B cell (primary cell): ENCODE results near the gene MRAP2. TPM values are rescaled to one million over a fixed set of nuclear protein-coding genes. Genes with fewer than 3 reads are reported as not detected.

Experiments
- ATAC-seq: fragments of 200-7000 bp; cut with Tn5 transposase; one replicate; pipeline ENCODE4 v1.10.0; 2021; ENCODE audit warnings: low read depth, mild to moderate bottlenecking, moderate number of reproducible peaks, moderate library complexity
- CTCF ChIA-PET: fragments of 350-600 bp; sonication (Branson Sonifier 250); formaldehyde crosslinking; loops from one replicate; lab custom pipeline; 2021; ENCODE audit warnings: antibody characterized with exemption, inconsistent platforms; lab: Charles Lee
- POLR2A ChIA-PET: fragments of 350-600 bp; sonication (Branson Sonifier 250); formaldehyde crosslinking; loops from one replicate; lab custom pipeline; 2021; ENCODE audit warnings: antibody characterized with exemption; lab: Charles Lee
- DNase-seq: peaks from one replicate; pipeline ENCODE4 v3.0.0; 2013
- H2AFZ ChIP-seq: 2 replicates; pipeline ENCODE4 v1.6.1; 2012; ENCODE audit warnings: mild to moderate bottlenecking, low read depth, low read length; ENCODE audit not compliant: insufficient read depth, poor library complexity, severe bottlenecking
- H3K27ac ChIP-seq, 2 donors: 1 replicate in 1 of 2; 2 replicates in 1 of 2; pipeline ENCODE4 v1.5.1; 2012 to 2013; ENCODE audit warnings: low read length in 2 of 2, mild to moderate bottlenecking in 2 of 2, moderate library complexity in 1 of 2
- H3K27me3 ChIP-seq, 4 experiments: fragments of 200-600 bp in 1 of 4; sonication (generic) in 1 of 4; replicated peaks in 1 of 4; 1 replicate in 2 of 4; 2 replicates in 2 of 4; pipeline versions ENCODE4 v1.6.1 to v1.7.0; 2013 to 2016; ENCODE audit warnings: low read length in 3 of 4, mild to moderate bottlenecking in 2 of 4, mixed read lengths in 1 of 4, moderate library complexity in 1 of 4; ENCODE audit not compliant: insufficient read depth in 4 of 4, control insufficient read depth in 3 of 4; ENCODE audit errors: control extremely low read depth in 1 of 4
- H3K36me3 ChIP-seq, 2 experiments: replicated peaks in 1 of 2; 1 replicate in 1 of 2; 2 replicates in 1 of 2; pipeline versions ENCODE4 v1.6.1 to v1.7.1; 2013; ENCODE audit warnings: low read length in 1 of 2; ENCODE audit not compliant: insufficient read depth in 2 of 2, control insufficient read depth in 1 of 2; ENCODE audit errors: control extremely low read depth in 1 of 2, extremely low read depth in 1 of 2
- H3K4me1 ChIP-seq, 2 donors: fragments of 200-600 bp in 1 of 2; sonication (generic) in 1 of 2; 1 replicate in 1 of 2; 2 replicates in 1 of 2; pipeline versions ENCODE4 v1.5.1 to v1.6.1; 2013 to 2017; ENCODE audit warnings: low read length in 2 of 2; ENCODE audit not compliant: control insufficient read depth in 2 of 2, insufficient read depth in 2 of 2
- H3K4me2 ChIP-seq: replicated peaks from 2 replicates; pipeline ENCODE3; 2012; ENCODE audit warnings: mild to moderate bottlenecking, low read depth, low read length; ENCODE audit not compliant: poor library complexity, severe bottlenecking
- H3K4me3 ChIP-seq, 5 experiments: fragments of 200-600 bp in 1 of 5; sonication (generic) in 1 of 5; 1 replicate in 3 of 5; 2 replicates in 2 of 5; pipeline versions ENCODE4 v1.5.1 to v1.7.0; 2011 to 2016; ENCODE audit warnings: low read length in 4 of 5, mild to moderate bottlenecking in 4 of 5, low read depth in 2 of 5, control low read depth in 1 of 5, moderate library complexity in 1 of 5; ENCODE audit not compliant: insufficient read depth in 1 of 5; ENCODE audit errors: control extremely low read depth in 1 of 5, extremely low read depth in 1 of 5
- H3K79me2 ChIP-seq: fragments of 200-600 bp; sonication (generic); one replicate; pipeline ENCODE4 v1.6.0; 2016; ENCODE audit warnings: low read length; ENCODE audit not compliant: control insufficient read depth, insufficient read depth
- H3K9ac ChIP-seq: fragments of 200-600 bp; sonication (generic); 2 replicates; pipeline ENCODE4 v1.6.1; 2017; ENCODE audit warnings: mild to moderate bottlenecking, low read length, moderate library complexity
- H3K9me3 ChIP-seq, 3 donors: one replicate each; pipeline versions ENCODE4 v1.6.1 to v1.7.1; 2013; ENCODE audit warnings: low read length in 2 of 3; ENCODE audit not compliant: control insufficient read depth in 2 of 3, insufficient read depth in 1 of 3; ENCODE audit errors: control extremely low read depth in 1 of 3
- H4K20me1 ChIP-seq: 2 replicates; pipeline ENCODE4 v1.6.0; 2012; ENCODE audit warnings: mild to moderate bottlenecking, low read length; ENCODE audit not compliant: insufficient read depth, control insufficient read depth, poor library complexity, severe bottlenecking
- H3K27ac Mint-ChIP-seq: one replicate; pipeline ENCODE4 v1.8.0; 2021; ENCODE audit warnings: mixed read lengths
- H3K27me3 Mint-ChIP-seq: one replicate; pipeline ENCODE4 v1.8.0; 2021; ENCODE audit warnings: mixed read lengths
- H3K4me1 Mint-ChIP-seq: one replicate; pipeline ENCODE4 v1.8.0; 2021; ENCODE audit warnings: mixed read lengths
- H3K4me3 Mint-ChIP-seq: one replicate; pipeline ENCODE4 v1.8.0; 2021; ENCODE audit warnings: mixed read lengths
- H3K9me3 Mint-ChIP-seq: one replicate; pipeline ENCODE4 v1.8.0; 2022; ENCODE audit warnings: mixed read lengths; ENCODE audit not compliant: insufficient read depth
- EZH2 ChIP-seq: IDR thresholded peaks from 2 replicates; pipeline ENCODE4 v1.6.1; 2012; ENCODE audit warnings: borderline replicate concordance, low read depth, mild to moderate bottlenecking, moderate library complexity, low read length; ENCODE audit not compliant: insufficient read depth, poor library complexity, severe bottlenecking
- WGBS: methylation state at CpG from one replicate; pipeline ENCODE4 v1.1.5; 2013; ENCODE audit warnings: missing lambda C conversion rate; ENCODE audit not compliant: insufficient coverage; 5-methylcytosine and 5-hydroxymethylcytosine counted together
- intact Hi-C: fragments of 100-400 bp; cut with micrococcal nuclease; formaldehyde crosslinking; loops from one replicate; pipeline ENCODE4 v1.10.0; 2022
- polyA minus RNA-seq: library from RNA; depleted of rRNA, polyadenylated mRNA; stranded (reverse); fragments of >200 nt; gene quantifications from 2 replicates; pipeline ENCODE4 v1.2.3, GENCODE V29; 2012
- polyA plus RNA-seq: library from polyadenylated mRNA; depleted of rRNA; stranded (reverse); fragments of >200 nt; gene quantifications from 2 replicates; pipeline ENCODE4 v1.2.3, GENCODE V29; 2012
- total RNA-seq, 2 donors: library from RNA; stranded (reverse); fragments of 120-200 nt in 1 of 2; gene quantifications; 1 replicate in 1 of 2; 2 replicates in 1 of 2; pipeline versions ENCODE4 v1.2.3 to v1.2.4, GENCODE V29; 2013 to 2022
- TF ChIP-seq, protein P1 (sequence below): fragments of 200-600 bp; IDR thresholded peaks from one replicate; pipeline ENCODE4 v1.8.0; 2022; ENCODE audit warnings: antibody characterized with exemption, mild to moderate bottlenecking

Gene MRAP2
- total RNA-seq: not detected in 2 replicates
- 0.65 TPM for total RNA-seq (2013)
- polyA plus RNA-seq: not detected in 2 replicates
- not detected in 2 replicates for polyA minus RNA-seq

GRCh38 chr6:84033523-84034451, at the start of gene MRAP2:
TSS of gene MRAP2 (plus strand) at chr6:84033772. CDS start at chr6:84055319, 21,547 bp downstream.
- peak within 1 kb of the TSS; percentile 22 for H2AFZ ChIP-seq
- H3K27me3 Mint-ChIP-seq: peaks cover 53% of the 10 kb centered on the region
- H4K20me1 ChIP-seq: no peaks in the 10 kb centered on the region
- CTCF ChIA-PET: no interaction called here
- no peak within 1 kb of the TSS for H3K27ac ChIP-seq
- H3K79me2 ChIP-seq: no peaks in the 10 kb centered on the region
- peak within 1 kb of the TSS; percentile 75 for H3K4me3 Mint-ChIP-seq
- H3K4me1 Mint-ChIP-seq: peaks cover 14% of the 10 kb centered on the region
- H3K4me1 ChIP-seq: peaks cover 9 to 13% of the 10 kb centered on the region in 2 donors
- H3K27ac Mint-ChIP-seq: no peak within 1 kb of the TSS
- H3K9me3 Mint-ChIP-seq: peaks cover 2% of the 10 kb centered on the region
- H3K9me3 ChIP-seq: peaks cover 0 to 11% (median 0%) of the 10 kb centered on the region in 3 donors
- H3K27me3 ChIP-seq: peaks cover 0 to 34% (median 9%) of the 10 kb centered on the region in 4 experiments
- H3K4me3 ChIP-seq: peak within 1 kb of the TSS in 2 of 5 experiments; percentile 25 to 51
- DNase-seq: no peak
- POLR2A ChIA-PET: no interaction called here
- no peaks in the 10 kb centered on the region for H3K36me3 ChIP-seq
- 2% methylated on average over 78 of the region's 78 CpGs for WGBS
- H3K9ac ChIP-seq: peak within 1 kb of the TSS; percentile 29
- intact Hi-C loops: no loop called here
- TF ChIP-seq EZH2: no peak
- TF ChIP-seq, protein P1, sequence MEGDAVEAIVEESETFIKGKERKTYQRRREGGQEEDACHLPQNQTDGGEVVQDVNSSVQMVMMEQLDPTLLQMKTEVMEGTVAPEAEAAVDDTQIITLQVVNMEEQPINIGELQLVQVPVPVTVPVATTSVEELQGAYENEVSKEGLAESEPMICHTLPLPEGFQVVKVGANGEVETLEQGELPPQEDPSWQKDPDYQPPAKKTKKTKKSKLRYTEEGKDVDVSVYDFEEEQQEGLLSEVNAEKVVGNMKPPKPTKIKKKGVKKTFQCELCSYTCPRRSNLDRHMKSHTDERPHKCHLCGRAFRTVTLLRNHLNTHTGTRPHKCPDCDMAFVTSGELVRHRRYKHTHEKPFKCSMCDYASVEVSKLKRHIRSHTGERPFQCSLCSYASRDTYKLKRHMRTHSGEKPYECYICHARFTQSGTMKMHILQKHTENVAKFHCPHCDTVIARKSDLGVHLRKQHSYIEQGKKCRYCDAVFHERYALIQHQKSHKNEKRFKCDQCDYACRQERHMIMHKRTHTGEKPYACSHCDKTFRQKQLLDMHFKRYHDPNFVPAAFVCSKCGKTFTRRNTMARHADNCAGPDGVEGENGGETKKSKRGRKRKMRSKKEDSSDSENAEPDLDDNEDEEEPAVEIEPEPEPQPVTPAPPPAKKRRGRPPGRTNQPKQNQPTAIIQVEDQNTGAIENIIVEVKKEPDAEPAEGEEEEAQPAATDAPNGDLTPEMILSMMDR: no peak
- H3K4me2 ChIP-seq: peak within 1 kb of the TSS; percentile 60
- ATAC-seq: no peak

GRCh38 chr6:83984411-83984810, 49.2 kb upstream of the MRAP2 start:
- peaks cover 0 to 5% of the 10 kb centered on the region in 2 experiments for H3K36me3 ChIP-seq
- no CpG with 5 or more reads among the region's 1 CpG for WGBS
- Mint-ChIP-seq H3K27ac (no peak overlapping the region), H3K4me3 (no peak overlapping the region), H3K4me1 (no peaks in the 10 kb centered on the region), H3K9me3 (peaks cover 5% of the 10 kb centered on the region), H3K27me3 (no peaks in the 10 kb centered on the region)
- H3K4me1 ChIP-seq: no peaks in the 10 kb centered on the region
- no peaks in the 10 kb centered on the region for H3K79me2 ChIP-seq
- no peak overlapping the region for H2AFZ ChIP-seq
- H3K4me3 ChIP-seq: no peak overlapping the region
- intact Hi-C loops: no loop called here
- H3K9me3 ChIP-seq: peaks cover 0 to 4% (median 0%) of the 10 kb centered on the region in 3 donors
- no peaks in the 10 kb centered on the region for H4K20me1 ChIP-seq
- no peak for DNase-seq
- no peak overlapping the region for H3K27ac ChIP-seq
- H3K4me2 ChIP-seq: no peak overlapping the region
- no peak for ATAC-seq
- ChIA-PET POLR2A (no interaction called here), CTCF (no interaction called here)
- no peak for TF ChIP-seq EZH2
- TF ChIP-seq, protein P1: no peak
- no peak overlapping the region for H3K9ac ChIP-seq
- no peaks in the 10 kb centered on the region for H3K27me3 ChIP-seq
